Measurements from ENCODE around the gene ADORA1.
A peak's percentile ranks its signal among the peaks of the same experiment; 100 is the strongest.

The ADORA1 gene

GRCh38 chr1:203127666-203128430 is at the start of gene ADORA1:
Gene ADORA1 (plus strand): TSS chr1:203127726. CDS start chr1:203128842, 1,116 bp downstream.
- TF ChIP-seq, protein P1, sequence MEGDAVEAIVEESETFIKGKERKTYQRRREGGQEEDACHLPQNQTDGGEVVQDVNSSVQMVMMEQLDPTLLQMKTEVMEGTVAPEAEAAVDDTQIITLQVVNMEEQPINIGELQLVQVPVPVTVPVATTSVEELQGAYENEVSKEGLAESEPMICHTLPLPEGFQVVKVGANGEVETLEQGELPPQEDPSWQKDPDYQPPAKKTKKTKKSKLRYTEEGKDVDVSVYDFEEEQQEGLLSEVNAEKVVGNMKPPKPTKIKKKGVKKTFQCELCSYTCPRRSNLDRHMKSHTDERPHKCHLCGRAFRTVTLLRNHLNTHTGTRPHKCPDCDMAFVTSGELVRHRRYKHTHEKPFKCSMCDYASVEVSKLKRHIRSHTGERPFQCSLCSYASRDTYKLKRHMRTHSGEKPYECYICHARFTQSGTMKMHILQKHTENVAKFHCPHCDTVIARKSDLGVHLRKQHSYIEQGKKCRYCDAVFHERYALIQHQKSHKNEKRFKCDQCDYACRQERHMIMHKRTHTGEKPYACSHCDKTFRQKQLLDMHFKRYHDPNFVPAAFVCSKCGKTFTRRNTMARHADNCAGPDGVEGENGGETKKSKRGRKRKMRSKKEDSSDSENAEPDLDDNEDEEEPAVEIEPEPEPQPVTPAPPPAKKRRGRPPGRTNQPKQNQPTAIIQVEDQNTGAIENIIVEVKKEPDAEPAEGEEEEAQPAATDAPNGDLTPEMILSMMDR (IDR thresholded peaks at IDR 0.05; ENCODE audit: control insufficient read depth, insufficient read depth, low read depth, low read length, missing control alignments) = peak; percentile 17
- DNase-seq (ENCODE audit: low read depth) = no peak
- H3K4me3 ChIP-seq (ENCODE audit: control insufficient read depth, low read depth, low read length) = peak within 1 kb of the TSS; percentile 58

- no peak overlapping the region for H3K4me3 ChIP-seq (ENCODE audit: control insufficient read depth, low read depth, low read length)
- no peak for DNase-seq (ENCODE audit: low read depth)
- TF ChIP-seq, protein P1 (IDR thresholded peaks at IDR 0.05; ENCODE audit: control insufficient read depth, insufficient read depth, low read depth, low read length, missing control alignments) = no peak
Observed at GRCh38 chr1:203077956-203078355, 49.6 kb upstream of the ADORA1 start.

DNA sequence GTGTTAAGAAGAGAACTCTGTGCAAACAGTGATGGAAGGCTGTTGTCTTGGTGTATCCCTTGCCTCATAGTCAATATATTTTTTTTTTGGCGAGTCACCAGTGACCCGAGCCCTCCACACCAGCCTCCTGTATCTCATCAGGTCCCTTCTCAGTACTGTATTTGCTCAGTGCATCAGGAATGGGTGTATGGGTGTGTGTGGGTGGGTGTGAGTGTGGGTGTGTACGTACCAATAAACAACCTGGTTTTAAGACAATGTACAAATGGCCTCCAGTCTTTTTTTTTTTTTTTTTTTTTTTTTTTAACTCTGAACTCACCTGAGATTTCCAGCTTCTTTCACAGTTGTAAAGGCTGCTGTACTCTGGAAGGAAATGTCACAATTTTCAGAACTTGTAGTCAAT is 49.0 kb upstream of the ADORA1 start:
- DNase-seq (ENCODE audit: low read depth) = no peak
- TF ChIP-seq, protein P1 (IDR thresholded peaks at IDR 0.05; ENCODE audit: control insufficient read depth, insufficient read depth, low read depth, low read length, missing control alignments) = no peak
- H3K4me3 ChIP-seq (ENCODE audit: control insufficient read depth, low read depth, low read length) = no peak overlapping the region

- H3K4me3 ChIP-seq (ENCODE audit: control insufficient read depth, low read depth, low read length) = no peak overlapping the region
- TF ChIP-seq, protein P1 (IDR thresholded peaks at IDR 0.05; ENCODE audit: control insufficient read depth, insufficient read depth, low read depth, low read length, missing control alignments) = no peak
- DNase-seq (ENCODE audit: low read depth) = no peak
Observed at GRCh38 chr1:203080456-203080855, 47.1 kb upstream of the ADORA1 start.

GRCh38 chr1:203081465-203082230 is 45.9 kb upstream of the ADORA1 start:
- no peak overlapping the region for H3K4me3 ChIP-seq (ENCODE audit: control insufficient read depth, low read depth, low read length)
- TF ChIP-seq, protein P1 (IDR thresholded peaks at IDR 0.05; ENCODE audit: control insufficient read depth, insufficient read depth, low read depth, low read length, missing control alignments) = no peak
- DNase-seq (ENCODE audit: low read depth) = no peak

- TF ChIP-seq, protein P1 (IDR thresholded peaks at IDR 0.05; ENCODE audit: control insufficient read depth, insufficient read depth, low read depth, low read length, missing control alignments) = no peak
- DNase-seq (ENCODE audit: low read depth) = no peak
Observed at GRCh38 chr1:203082231-203082505, 45.4 kb upstream of the ADORA1 start.

More at GRCh38 chr1:203082231-203082505, 45.4 kb upstream of the ADORA1 start:
- H3K4me3 ChIP-seq (ENCODE audit: control insufficient read depth, low read depth, low read length) = no peak overlapping the region
